Cerebellar cortex (tissue), 1 donor: Measurements from ENCODE around the gene CSF1R.
A peak's percentile ranks its signal among the peaks of the same experiment; 100 is the strongest.
"Not testable (repeated sequence)": the region's sequence is repeated elsewhere in the genome, so short reads cannot be mapped to it uniquely, and the experiment has no call there.

Experiments
- DNase-seq: peaks from one replicate; pipeline ENCODE4 v3.0.0-alpha.2; 2015; ENCODE audit warnings: low spot score

CSF1R gene

GRCh38 chr5:150055326-150056074, 30.9 kb downstream of the CSF1R start:
- no peak for DNase-seq

DNA sequence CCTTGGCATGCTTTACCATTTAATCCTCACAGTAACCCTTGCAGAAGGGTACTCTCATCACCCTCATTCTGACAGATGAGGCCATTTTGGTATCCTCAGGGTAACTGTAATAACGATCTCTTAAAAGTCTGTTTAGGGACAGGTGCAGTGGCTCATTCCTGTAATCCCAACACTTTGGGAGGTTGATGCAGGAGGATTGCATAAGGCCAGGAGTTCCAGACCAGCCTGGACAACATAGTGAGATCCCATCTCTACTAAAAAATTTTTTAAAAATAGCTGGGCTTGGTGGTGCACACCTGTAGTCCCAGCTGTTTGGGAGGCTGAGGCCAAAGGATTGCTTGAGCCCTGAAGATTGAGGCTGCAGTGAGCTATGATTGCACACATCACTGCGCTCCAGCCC, 31.8 kb downstream of the CSF1R start:
- no peak for DNase-seq

DNA sequence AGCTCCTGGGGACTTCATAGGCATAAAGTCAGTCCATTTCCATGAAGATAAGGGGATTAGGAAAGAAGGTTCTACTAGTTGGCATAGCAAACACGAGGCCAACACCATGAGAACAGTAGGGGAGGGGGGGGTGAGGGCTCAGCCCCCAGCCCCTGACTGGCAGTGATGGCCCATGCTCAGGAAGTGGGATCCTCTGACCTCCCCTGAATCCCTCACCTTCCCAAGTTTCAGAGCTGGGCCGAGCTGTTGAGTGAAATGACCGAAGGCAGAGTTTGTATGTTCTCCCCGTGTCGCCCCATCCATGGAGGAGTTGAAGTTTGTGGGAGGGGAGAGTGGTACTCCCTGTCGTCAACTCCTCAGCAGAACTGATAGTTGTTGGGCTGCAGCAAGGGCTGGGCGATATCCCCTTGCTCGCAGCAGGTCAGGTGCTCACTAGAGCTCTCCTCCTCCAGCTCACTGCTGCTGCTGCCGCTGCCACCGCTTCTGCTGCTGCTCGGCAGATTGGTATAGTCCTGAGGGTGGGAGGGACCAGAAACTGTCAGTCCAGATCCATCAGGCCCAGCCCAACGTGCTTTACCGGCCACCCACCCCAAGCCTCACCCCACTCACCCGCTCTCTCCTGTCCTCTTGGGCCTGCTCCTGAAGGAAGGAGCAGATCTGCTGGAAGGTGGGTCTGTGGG, 32.5 kb downstream of the CSF1R start:
- DNase-seq = no peak

GRCh38 chr5:150052956-150053712, 33.2 kb downstream of the CSF1R start:
- DNase-seq = no peak

DNA sequence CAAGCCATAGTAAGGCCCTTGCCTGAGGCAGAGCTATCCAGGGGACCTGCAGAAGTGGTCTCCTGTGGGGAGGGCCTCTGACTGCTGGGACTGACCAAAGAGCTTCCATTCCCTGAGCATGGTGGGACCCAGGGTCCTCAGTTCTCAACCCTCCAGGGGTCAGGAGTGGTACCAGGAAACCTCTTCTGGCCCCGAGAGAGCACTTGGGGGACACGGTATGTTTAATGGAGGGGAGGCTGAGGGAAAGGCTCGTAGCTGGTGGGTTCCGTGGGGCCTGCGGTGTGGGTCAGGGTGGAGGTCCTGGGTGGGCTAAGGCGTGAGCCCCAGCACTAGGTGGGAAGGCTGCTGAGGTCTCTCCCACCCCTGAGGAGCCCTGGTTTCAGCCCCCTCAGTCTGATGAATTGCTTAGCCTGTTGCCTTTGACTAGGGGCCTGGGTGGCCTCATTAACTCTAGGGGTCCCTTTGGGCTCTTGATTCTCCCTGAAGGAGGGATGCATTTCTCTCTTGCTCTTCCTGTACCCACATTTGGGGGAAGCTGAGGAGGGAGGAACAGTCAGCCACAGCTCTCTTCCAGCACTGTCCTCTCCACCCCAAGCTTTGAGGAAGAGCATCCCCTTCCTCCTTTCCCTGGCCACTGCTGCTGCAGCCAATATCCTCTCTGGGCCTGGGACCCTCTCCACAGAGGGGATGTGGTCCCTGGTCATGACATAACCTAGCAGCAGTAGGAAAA, 34.0 kb downstream of the CSF1R start:
- DNase-seq = no peak

GRCh38 chr5:150051657-150052195, 34.6 kb downstream of the CSF1R start:
- no peak for DNase-seq

DNA sequence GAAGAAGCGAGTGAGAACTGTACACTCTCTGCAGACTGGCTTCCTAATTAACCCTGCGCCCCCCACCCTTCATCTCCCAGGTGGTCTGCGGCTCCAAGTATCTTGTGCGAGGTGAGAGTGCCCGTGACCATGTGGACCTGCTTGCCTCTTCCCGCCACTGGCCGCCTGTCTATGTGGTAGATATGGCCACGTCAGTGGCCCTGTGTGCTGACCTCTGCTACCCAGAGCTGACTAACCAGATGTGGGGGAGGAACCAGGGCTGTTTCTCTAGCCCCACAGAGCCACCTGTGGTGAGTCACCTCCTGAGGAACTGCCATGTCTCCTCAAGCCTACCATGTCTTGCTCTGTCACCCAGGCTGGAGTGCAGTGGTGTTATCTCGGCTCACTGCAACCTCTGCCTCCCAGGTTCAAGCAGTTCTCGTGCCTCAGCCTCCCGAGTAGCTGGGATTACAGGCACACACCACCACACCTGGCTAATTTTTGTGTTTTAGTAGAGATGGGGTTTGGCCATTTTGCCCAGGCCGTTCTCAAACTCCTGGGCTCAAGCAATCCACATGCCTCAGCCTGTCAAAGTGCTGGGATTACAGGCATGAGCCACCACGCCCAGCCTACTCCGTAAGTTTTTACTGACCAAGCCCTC, 36.1 kb downstream of the CSF1R start:
- DNase-seq = not testable (repeated sequence)

GRCh38 chr5:150046031-150046430, 40.3 kb downstream of the CSF1R start:
- no peak for DNase-seq

GRCh38 chr5:150045549-150045948, 40.8 kb downstream of the CSF1R start:
- DNase-seq = no peak

DNA sequence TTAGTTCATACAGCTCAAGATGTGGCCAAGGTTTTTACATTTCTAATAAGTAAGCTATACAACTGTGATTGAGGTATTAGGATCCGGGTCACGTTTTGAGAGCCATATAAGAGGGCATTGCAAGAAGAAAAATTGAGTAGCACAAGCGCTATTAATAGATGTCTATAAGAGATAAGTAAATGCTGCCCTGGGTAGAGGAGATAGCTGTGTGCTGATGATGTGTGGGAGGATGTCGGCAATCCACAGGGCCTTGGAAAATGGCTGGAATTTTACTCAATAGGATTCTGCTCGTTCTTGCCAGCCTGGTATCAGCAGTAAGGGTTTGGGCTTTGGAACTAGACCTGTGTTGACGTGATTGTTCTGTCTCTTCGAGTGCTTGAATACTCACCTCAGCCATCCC, 41.6 kb downstream of the CSF1R start:
- no peak for DNase-seq

GRCh38 chr5:150044329-150044681, 42.0 kb downstream of the CSF1R start:
- DNase-seq = no peak

DNA sequence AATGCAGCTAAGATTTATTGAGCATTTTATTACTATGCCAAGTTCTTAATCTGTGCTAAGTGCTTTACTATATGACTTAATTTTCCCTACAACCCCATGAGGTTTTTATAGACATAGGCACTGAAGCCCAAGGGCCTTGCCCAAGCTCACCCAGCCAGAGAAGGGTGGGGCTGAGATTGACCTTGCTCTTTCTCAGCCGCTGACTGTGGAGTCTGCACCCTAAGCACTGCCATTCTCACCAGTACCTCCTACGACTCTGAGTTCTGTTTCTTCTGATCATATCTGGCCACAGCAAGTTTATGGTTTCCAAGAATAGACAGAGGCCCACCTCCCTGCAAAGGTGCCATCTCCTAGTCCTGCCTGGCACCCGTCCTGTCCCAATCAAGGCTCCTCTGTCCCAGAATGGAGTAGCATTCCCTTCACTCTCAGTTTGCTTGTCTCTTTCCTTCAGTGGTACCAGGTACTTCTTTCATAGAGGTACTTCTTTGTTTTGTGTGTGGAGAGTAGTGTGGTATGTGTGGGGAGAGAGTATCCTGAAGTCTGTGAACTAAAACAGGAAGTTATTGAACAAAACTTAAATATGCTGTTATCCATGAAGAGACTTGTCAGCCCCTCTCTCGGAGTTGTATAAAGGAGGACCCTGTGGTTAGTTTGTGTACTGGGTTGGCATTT, 42.6 kb downstream of the CSF1R start:
- DNase-seq = no peak

DNA sequence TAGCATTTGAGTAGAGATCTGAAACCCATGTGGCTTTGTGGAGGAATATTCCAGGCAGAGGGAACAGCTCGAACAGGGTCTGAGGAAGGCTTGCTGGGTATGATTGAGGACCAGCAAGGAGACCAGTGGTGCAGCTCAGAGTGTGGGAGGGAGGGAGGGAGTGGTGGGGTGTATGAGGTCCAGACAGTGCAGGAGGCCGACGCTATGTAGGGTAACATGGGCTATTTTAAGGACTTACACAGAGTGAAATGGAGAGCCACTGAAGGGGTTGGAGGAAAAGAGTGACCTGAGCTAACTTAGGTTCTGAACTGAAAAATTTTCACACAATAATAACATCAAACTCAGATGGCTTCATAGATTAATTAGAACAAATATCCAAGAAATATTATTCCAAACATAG, 43.9 kb downstream of the CSF1R start:
- DNase-seq = no peak

- no peak for DNase-seq
These were observed 47.8 kb downstream of the CSF1R start for GRCh38 chr5:150038547-150038946.

GRCh38 chr5:150036513-150036912, 49.8 kb downstream of the CSF1R start:
- DNase-seq = no peak

GRCh38 chr5:150035139-150035895, 51.0 kb downstream of the CSF1R start:
- no peak for DNase-seq

- no peak for DNase-seq
These were observed 51.7 kb downstream of the CSF1R start for GRCh38 chr5:150034662-150035061.

DNA sequence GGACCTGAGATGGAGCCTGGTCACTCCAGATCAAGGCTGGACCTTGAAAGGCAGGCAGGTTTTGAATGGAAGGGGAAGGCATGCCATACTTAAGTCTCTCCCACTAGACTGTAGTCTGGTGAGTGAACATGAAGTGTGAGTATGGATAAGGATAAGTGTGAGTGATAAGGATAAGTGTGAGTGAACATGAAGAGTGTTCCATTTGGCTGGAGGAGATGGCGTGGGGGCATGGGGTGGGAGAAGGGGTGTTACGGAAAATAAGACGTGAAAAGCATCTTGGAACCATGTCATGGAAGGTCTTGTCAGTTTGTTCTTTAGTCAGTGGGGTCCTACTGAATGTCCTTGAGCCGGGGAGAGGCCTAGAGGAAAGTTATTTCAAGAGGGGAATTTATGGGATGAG, 53.0 kb downstream of the CSF1R start:
- DNase-seq = no peak

GRCh38 chr5:150028047-150028446, 58.3 kb downstream of the CSF1R start:
- not testable (repeated sequence) for DNase-seq

- peak; percentile 42 for DNase-seq
These were observed 59.6 kb downstream of the CSF1R start for GRCh38 chr5:150026682-150027172.
